ENCODE data around the gene ATG9A.
"Not testable (repeated sequence)": the region's sequence is repeated elsewhere in the genome, so short reads cannot be mapped to it uniquely, and the experiment has no call there.

The ATG9A gene

GRCh38 chr2:219261024-219261855 lies 31.8 kb upstream of the ATG9A start:
- Mint-ChIP-seq H3K4me1 (no peaks in the 10 kb centered on the region), H3K27me3 (no peaks in the 10 kb centered on the region), H3K4me3 (no peak overlapping the region), H3K36me3 (peaks cover 7% of the 10 kb centered on the region), H3K9me3 (no peaks in the 10 kb centered on the region), H3K27ac (no peak overlapping the region)
- no peak for ATAC-seq

GRCh38 chr2:219258942-219259341 lies 29.5 kb upstream of the ATG9A start:
- not testable (repeated sequence) for H3K27ac Mint-ChIP-seq, H3K9me3 Mint-ChIP-seq, H3K36me3 Mint-ChIP-seq, ATAC-seq, H3K4me3 Mint-ChIP-seq, H3K4me1 Mint-ChIP-seq, H3K27me3 Mint-ChIP-seq

- H3K4me1 Mint-ChIP-seq = peaks cover 35% of the 10 kb centered on the region
- peak overlapping the region; percentile 91 for H3K27ac Mint-ChIP-seq
- H3K4me3 Mint-ChIP-seq = peak overlapping the region; percentile 77
- no peaks in the 10 kb centered on the region for H3K9me3 Mint-ChIP-seq
- peaks cover 40% of the 10 kb centered on the region for H3K36me3 Mint-ChIP-seq
- ATAC-seq = peak; percentile 60
- no peaks in the 10 kb centered on the region for H3K27me3 Mint-ChIP-seq
Observed at GRCh38 chr2:219254590-219255201, 25.3 kb upstream of the ATG9A start.

- Mint-ChIP-seq H3K36me3 (peaks cover 42% of the 10 kb centered on the region), H3K27me3 (no peaks in the 10 kb centered on the region), H3K27ac (peak within 1 kb of the TSS; percentile 91), H3K4me1 (peaks cover 42% of the 10 kb centered on the region), H3K9me3 (no peaks in the 10 kb centered on the region), H3K4me3 (peak within 1 kb of the TSS; percentile 77)
- peak; percentile 87 for ATAC-seq
Observed at GRCh38 chr2:219253753-219254589, 24.5 kb upstream of the ATG9A start, which contains the start of gene TUBA4A. TUBA4A (minus strand) TSS chr2:219253918; CDS start chr2:219253858, 60 bp downstream.

- peak; percentile 40 for ATAC-seq
- peaks cover 51% of the 10 kb centered on the region for H3K4me1 Mint-ChIP-seq
- H3K27ac Mint-ChIP-seq = peak within 1 kb of the TSS; percentile 91
- H3K4me3 Mint-ChIP-seq = peak within 1 kb of the TSS; percentile 77
- peaks cover 51% of the 10 kb centered on the region for H3K36me3 Mint-ChIP-seq
- H3K9me3 Mint-ChIP-seq = no peaks in the 10 kb centered on the region
- no peaks in the 10 kb centered on the region for H3K27me3 Mint-ChIP-seq
Observed at GRCh38 chr2:219252900-219253752, 23.7 kb upstream of the ATG9A start, which contains the start of gene TUBA4B. TUBA4B (plus strand) TSS chr2:219253243; CDS start chr2:219253408, 165 bp downstream.

GRCh38 chr2:219252570-219252899 lies 23.1 kb upstream of the ATG9A start:
- peak overlapping the region; percentile 91 for H3K27ac Mint-ChIP-seq
- H3K9me3 Mint-ChIP-seq = no peaks in the 10 kb centered on the region
- H3K4me3 Mint-ChIP-seq = peak overlapping the region; percentile 77
- H3K36me3 Mint-ChIP-seq = peaks cover 54% of the 10 kb centered on the region
- ATAC-seq = no peak
- H3K4me1 Mint-ChIP-seq = peaks cover 57% of the 10 kb centered on the region
- no peaks in the 10 kb centered on the region for H3K27me3 Mint-ChIP-seq

- Mint-ChIP-seq H3K4me3 (peak overlapping the region; percentile 77), H3K27me3 (no peaks in the 10 kb centered on the region), H3K4me1 (peaks cover 61% of the 10 kb centered on the region), H3K27ac (peak overlapping the region; percentile 91), H3K36me3 (peaks cover 54% of the 10 kb centered on the region), H3K9me3 (no peaks in the 10 kb centered on the region)
- ATAC-seq = no peak
Observed at GRCh38 chr2:219252084-219252483, 22.6 kb upstream of the ATG9A start.

GRCh38 chr2:219251656-219252055 lies 22.2 kb upstream of the ATG9A start:
- Mint-ChIP-seq H3K27ac (peak overlapping the region; percentile 91), H3K36me3 (peaks cover 54% of the 10 kb centered on the region)

GRCh38 chr2:219250049-219250781 lies 20.8 kb upstream of the ATG9A start:
- Mint-ChIP-seq H3K4me1 (peaks cover 75% of the 10 kb centered on the region), H3K27ac (peak overlapping the region; percentile 89), H3K27me3 (no peaks in the 10 kb centered on the region), H3K36me3 (peaks cover 54% of the 10 kb centered on the region), H3K4me3 (peak overlapping the region; percentile 77), H3K9me3 (no peaks in the 10 kb centered on the region)
- ATAC-seq = no peak

More at GRCh38 chr2:219251656-219252055, 22.2 kb upstream of the ATG9A start:
- Mint-ChIP-seq H3K4me3 (peak overlapping the region; percentile 77), H3K27me3 (no peaks in the 10 kb centered on the region), H3K9me3 (no peaks in the 10 kb centered on the region), H3K4me1 (peaks cover 66% of the 10 kb centered on the region)
- ATAC-seq = no peak

- Mint-ChIP-seq H3K36me3 (peaks cover 54% of the 10 kb centered on the region), H3K27ac (peak overlapping the region; percentile 89), H3K9me3 (no peaks in the 10 kb centered on the region), H3K4me1 (peaks cover 75% of the 10 kb centered on the region), H3K27me3 (no peaks in the 10 kb centered on the region), H3K4me3 (peak overlapping the region; percentile 77)
- ATAC-seq = peak; percentile 31
Observed at GRCh38 chr2:219249203-219249980, 20.0 kb upstream of the ATG9A start.

- Mint-ChIP-seq H3K4me3 (peak overlapping the region; percentile 77), H3K36me3 (peaks cover 54% of the 10 kb centered on the region), H3K27ac (peak overlapping the region; percentile 89), H3K4me1 (peaks cover 75% of the 10 kb centered on the region), H3K9me3 (no peaks in the 10 kb centered on the region), H3K27me3 (no peaks in the 10 kb centered on the region)
- no peak for ATAC-seq
Observed at GRCh38 chr2:219248845-219249202, 19.4 kb upstream of the ATG9A start.

- Mint-ChIP-seq H3K9me3 (no peaks in the 10 kb centered on the region), H3K4me3 (peak overlapping the region; percentile 58), H3K4me1 (peaks cover 72% of the 10 kb centered on the region), H3K27me3 (no peaks in the 10 kb centered on the region), H3K27ac (peak overlapping the region; percentile 89), H3K36me3 (peaks cover 49% of the 10 kb centered on the region)
- peak; percentile 68 for ATAC-seq
Observed at GRCh38 chr2:219247678-219248642, 18.5 kb upstream of the ATG9A start.
